ENCODE measurements around the gene ZBTB7A. TPM values are rescaled to one million over a fixed set of nuclear protein-coding genes. Genes with fewer than 3 reads are reported as not detected.

ZBTB7A gene
- total RNA-seq, 1 donor from 2014 or later: 51.9 TPM

DNA sequence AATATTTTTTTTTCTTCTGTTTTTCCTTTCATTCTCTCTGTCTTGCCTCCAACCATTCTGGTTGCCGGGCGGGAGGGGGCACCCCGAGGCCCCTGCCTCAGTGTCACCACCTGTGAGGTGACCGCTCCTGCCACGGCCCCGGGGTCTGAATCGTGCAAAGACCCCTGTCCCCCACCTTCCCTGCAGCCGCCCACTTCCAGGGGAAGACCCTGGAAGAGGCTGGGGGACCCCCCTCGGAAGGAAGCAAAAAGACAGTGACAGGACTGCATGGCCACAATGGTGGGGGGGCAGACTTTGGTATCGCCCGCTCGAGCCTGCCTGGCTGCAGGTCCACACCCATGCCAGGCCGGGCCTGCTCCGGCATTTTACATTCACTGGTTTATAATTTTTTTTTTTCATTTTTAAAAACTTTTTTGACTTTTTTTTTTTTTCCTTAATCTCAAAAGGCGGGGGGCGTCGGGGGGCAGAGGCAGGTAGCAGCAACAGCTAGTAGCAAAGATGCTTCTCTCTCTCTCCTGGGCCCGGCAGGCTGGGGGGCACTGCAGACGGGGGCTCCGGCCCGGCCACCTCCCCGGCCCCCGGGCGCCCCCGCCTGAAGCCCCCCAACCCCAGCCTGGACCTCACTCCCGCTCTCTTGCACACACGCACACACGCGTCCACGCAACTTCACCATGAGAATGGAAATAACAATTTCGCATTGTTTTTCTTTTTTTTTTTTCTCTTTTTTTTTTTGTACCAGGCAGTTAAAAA is 22.6 kb downstream of the ZBTB7A start:
- no peak for DNase-seq
- Histone ChIP-seq H3K27ac (no peak overlapping the region), H3K4me3 (no peak overlapping the region), H3K27me3 (ENCODE audit: low read depth) (no peaks in the 10 kb centered on the region), H3K4me1 (peaks cover 19% of the 10 kb centered on the region), H3K9me3 (no peaks in the 10 kb centered on the region), H3K36me3 (peaks cover 62% of the 10 kb centered on the region)
- intact Hi-C loops (cut with DNase I): no loop called here
- TF ChIP-seq, protein P1, sequence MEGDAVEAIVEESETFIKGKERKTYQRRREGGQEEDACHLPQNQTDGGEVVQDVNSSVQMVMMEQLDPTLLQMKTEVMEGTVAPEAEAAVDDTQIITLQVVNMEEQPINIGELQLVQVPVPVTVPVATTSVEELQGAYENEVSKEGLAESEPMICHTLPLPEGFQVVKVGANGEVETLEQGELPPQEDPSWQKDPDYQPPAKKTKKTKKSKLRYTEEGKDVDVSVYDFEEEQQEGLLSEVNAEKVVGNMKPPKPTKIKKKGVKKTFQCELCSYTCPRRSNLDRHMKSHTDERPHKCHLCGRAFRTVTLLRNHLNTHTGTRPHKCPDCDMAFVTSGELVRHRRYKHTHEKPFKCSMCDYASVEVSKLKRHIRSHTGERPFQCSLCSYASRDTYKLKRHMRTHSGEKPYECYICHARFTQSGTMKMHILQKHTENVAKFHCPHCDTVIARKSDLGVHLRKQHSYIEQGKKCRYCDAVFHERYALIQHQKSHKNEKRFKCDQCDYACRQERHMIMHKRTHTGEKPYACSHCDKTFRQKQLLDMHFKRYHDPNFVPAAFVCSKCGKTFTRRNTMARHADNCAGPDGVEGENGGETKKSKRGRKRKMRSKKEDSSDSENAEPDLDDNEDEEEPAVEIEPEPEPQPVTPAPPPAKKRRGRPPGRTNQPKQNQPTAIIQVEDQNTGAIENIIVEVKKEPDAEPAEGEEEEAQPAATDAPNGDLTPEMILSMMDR (IDR thresholded peaks at IDR 0.05): no peak
- no peak for ATAC-seq

DNA sequence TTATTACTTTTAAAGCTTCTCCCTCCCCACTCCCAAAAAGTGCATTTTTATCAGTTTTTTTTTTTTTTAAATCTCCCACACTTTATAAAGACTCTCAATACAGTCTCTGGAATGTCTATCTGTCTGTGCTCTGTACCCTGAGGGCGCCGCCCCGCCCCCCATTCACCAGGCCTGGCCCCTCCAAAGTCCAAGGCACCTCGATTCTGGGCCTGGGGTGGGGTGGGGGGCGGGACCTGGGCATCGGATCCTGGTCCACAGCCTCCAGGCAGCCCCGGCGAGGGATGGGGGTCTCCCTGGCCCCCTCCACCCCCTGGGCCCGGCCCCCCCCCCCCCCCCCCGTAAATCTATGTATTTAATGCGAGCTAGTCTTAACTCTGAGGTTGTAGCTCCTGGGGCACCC is 23.3 kb downstream of the ZBTB7A start:
- TF ChIP-seq, protein P1 (IDR thresholded peaks at IDR 0.05): no peak
- Histone ChIP-seq H3K36me3 (peaks cover 66% of the 10 kb centered on the region), H3K4me1 (peaks cover 19% of the 10 kb centered on the region), H3K9me3 (no peaks in the 10 kb centered on the region), H3K4me3 (no peak overlapping the region), H3K27me3 (ENCODE audit: low read depth) (no peaks in the 10 kb centered on the region), H3K27ac (no peak overlapping the region)
- ATAC-seq (no peak), DNase-seq (no peak)
- intact Hi-C loops (cut with DNase I): no loop called here

DNA sequence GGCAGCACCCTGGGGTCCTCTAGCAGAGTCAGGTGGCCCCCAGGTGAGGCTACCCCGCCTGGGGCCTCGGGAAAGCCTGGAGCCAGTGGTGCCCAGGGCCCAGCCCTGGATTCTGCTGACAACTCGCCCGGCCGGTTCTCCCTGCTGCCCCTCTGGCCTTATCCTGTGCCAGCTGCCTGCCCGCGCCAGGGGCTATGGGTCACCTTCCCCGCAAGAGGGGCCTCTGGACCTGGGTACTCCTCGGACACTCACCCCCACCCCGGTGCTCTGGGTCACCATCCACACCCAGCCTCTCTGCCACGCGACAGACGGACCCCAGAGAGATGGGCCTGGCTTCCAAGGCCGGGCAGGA is 24.0 kb downstream of the ZBTB7A start:
- intact Hi-C loops (cut with DNase I): no loop called here
- TF ChIP-seq, protein P1 (IDR thresholded peaks at IDR 0.05): no peak
- no peaks in the 10 kb centered on the region for H3K9me3 ChIP-seq
- no peaks in the 10 kb centered on the region for H3K27me3 ChIP-seq (ENCODE audit: low read depth)
- peak overlapping the region; percentile 56 for H3K27ac ChIP-seq
- DNase-seq (peak; percentile 80), ATAC-seq (peak; percentile 78 to 80)
- peaks cover 19% of the 10 kb centered on the region for H3K4me1 ChIP-seq
- no peak overlapping the region for H3K4me3 ChIP-seq
- peaks cover 65% of the 10 kb centered on the region for H3K36me3 ChIP-seq

DNA sequence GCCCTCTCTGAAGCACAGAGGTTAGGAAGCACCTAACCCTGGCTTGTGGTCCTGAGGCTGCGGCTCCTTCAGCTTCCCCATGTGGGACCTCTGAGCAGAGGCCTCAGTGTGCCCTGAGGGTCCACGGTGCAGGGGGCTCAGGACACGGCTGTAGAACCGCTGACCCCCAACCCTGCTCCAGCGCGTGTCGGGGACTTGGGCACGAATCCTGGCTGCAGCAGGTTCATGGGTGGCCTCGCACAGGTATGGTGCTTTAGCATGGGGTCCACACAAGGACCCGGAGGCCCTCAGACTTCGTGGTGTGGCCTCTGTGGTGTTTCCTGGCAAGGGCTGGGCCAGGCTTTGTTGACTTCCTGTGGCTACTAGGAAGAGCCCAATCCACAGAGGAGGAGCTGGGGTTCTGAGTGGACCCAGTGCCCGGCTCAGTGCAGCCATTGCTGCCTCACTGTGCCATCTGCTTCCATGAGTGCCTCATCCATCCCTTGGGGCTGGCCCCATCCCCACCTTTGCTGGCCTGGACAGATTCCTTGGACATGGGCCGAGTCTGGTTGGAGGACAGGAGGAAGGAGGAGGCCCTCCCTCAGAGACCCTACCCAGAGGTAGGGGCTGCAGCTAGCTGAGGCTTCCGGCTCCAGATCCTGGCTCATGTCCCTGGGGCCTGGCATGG is 24.5 kb downstream of the ZBTB7A start:
- H3K4me1 ChIP-seq: peaks cover 19% of the 10 kb centered on the region
- no peak overlapping the region for H3K4me3 ChIP-seq
- H3K9me3 ChIP-seq: no peaks in the 10 kb centered on the region
- intact Hi-C loops (cut with DNase I): no loop called here
- peak overlapping the region; percentile 56 for H3K27ac ChIP-seq
- peaks cover 65% of the 10 kb centered on the region for H3K36me3 ChIP-seq
- no peaks in the 10 kb centered on the region for H3K27me3 ChIP-seq (ENCODE audit: low read depth)
- peak in 1 of 2 donors; percentile 16 for ATAC-seq
- no peak for DNase-seq
- TF ChIP-seq, protein P1 (IDR thresholded peaks at IDR 0.05): no peak

DNA sequence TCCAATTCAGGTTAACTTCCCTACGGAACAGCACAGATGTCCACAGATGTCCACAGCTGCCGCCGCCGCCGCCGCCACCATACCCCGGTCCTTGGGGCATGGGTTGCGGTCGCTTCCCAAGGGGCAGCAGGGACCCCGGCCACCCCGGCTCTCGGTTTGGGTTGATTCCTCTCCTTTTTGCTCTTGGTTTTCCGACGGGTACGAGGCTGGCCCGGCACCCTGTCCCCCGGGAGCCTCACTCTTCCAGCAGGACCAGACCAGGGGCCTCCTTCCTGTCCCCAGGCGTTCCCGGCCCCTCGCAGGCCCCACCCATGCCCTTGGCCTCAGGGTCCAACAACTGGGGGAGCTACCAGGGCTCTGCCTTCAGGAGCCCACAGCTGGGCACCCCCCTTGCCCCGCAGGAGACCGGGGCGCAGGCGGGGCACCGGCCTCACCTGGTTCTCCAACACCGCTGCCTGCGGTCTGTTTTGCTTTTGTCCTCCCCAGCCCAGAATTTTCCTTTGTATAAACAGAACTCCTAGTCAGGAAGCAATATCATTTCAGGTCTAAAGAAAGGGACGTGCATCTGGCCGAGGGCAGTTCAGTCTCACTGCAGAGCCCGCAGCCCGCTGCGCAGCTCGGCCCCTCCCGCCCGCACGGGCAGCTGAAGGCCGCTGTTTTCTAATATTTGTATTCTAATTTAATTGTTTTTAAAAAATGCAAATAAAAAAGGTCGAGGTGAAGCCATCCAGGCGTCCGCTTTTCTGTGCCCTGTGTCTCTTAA is 27.9 kb downstream of the ZBTB7A start:
- TF ChIP-seq, protein P1 (IDR thresholded peaks at IDR 0.05): no peak
- Histone ChIP-seq H3K36me3 (peaks cover 60% of the 10 kb centered on the region), H3K9me3 (no peaks in the 10 kb centered on the region), H3K4me1 (peaks cover 15% of the 10 kb centered on the region), H3K27ac (peak overlapping the region; percentile 44), H3K4me3 (no peak overlapping the region), H3K27me3 (ENCODE audit: low read depth) (no peaks in the 10 kb centered on the region)
- ATAC-seq (no peak), DNase-seq (no peak)
- intact Hi-C loops (cut with DNase I): no loop called here
